Measurements from ENCODE around the gene KIF3B.
"Not testable (repeated sequence)": the region's sequence is repeated elsewhere in the genome, so short reads cannot be mapped to it uniquely, and the experiment has no call there.

KIF3B gene

GRCh38 chr20:32288225-32288849 is 10.9 kb downstream of the KIF3B start:
- H3K27ac ChIP-seq (replicated peaks) = no peak overlapping the region
- H3K4me3 ChIP-seq (replicated peaks; ENCODE audit: insufficient read depth, low read length) = no peak overlapping the region
- H3K27me3 ChIP-seq (ENCODE audit: insufficient read depth, poor library complexity, severe bottlenecking) = no peaks in the 10 kb centered on the region
- TF ChIP-seq CTCF (IDR thresholded peaks at IDR 0.05; ENCODE audit: insufficient read depth, low read length) (no peak), POLR2AphosphoS5 (IDR thresholded peaks at IDR 0.05; ENCODE audit: low read depth) (no peak), REST (IDR thresholded peaks at IDR 0.05; ENCODE audit: insufficient replicate concordance, low read depth) (no peak), SPI1 (IDR thresholded peaks at IDR 0.05; ENCODE audit: borderline replicate concordance, low read depth) (no peak), GABPA (IDR thresholded peaks at IDR 0.05; ENCODE audit: low read depth) (no peak)
- DNase-seq (ENCODE audit: low read depth in 1 of 2, low spot score in 1 of 2) = no peak

- not testable (repeated sequence) for H3K27ac ChIP-seq (replicated peaks)
These were observed 11.8 kb downstream of the KIF3B start for GRCh38 chr20:32289299-32289660.

GRCh38 chr20:32289661-32290431 is 12.4 kb downstream of the KIF3B start:
- H3K27me3 ChIP-seq (ENCODE audit: insufficient read depth, poor library complexity, severe bottlenecking) = no peaks in the 10 kb centered on the region
- DNase-seq (ENCODE audit: low read depth in 1 of 2, low spot score in 1 of 2) = no peak
- H3K4me3 ChIP-seq (replicated peaks; ENCODE audit: insufficient read depth, low read length) = no peak overlapping the region
- TF ChIP-seq REST (IDR thresholded peaks at IDR 0.05; ENCODE audit: insufficient replicate concordance, low read depth) (no peak), CTCF (IDR thresholded peaks at IDR 0.05; ENCODE audit: insufficient read depth, low read length) (no peak), GABPA (IDR thresholded peaks at IDR 0.05; ENCODE audit: low read depth) (no peak), POLR2AphosphoS5 (IDR thresholded peaks at IDR 0.05; ENCODE audit: low read depth) (no peak), SPI1 (IDR thresholded peaks at IDR 0.05; ENCODE audit: borderline replicate concordance, low read depth) (no peak)
- no peak overlapping the region for H3K27ac ChIP-seq (replicated peaks)

More at GRCh38 chr20:32289299-32289660, 11.8 kb downstream of the KIF3B start:
- not testable (repeated sequence) for DNase-seq (ENCODE audit: low read depth in 1 of 2, low spot score in 1 of 2); H3K27me3 ChIP-seq (ENCODE audit: insufficient read depth, poor library complexity, severe bottlenecking); H3K4me3 ChIP-seq (replicated peaks; ENCODE audit: insufficient read depth, low read length)

GRCh38 chr20:32291166-32291565 is 13.7 kb downstream of the KIF3B start:
- Histone ChIP-seq H3K27ac (replicated peaks) (no peak overlapping the region), H3K4me3 (replicated peaks; ENCODE audit: insufficient read depth, low read length) (no peak overlapping the region), H3K27me3 (ENCODE audit: insufficient read depth, poor library complexity, severe bottlenecking) (no peaks in the 10 kb centered on the region)
- no peak for TF ChIP-seq POLR2AphosphoS5 (IDR thresholded peaks at IDR 0.05; ENCODE audit: low read depth)
- TF ChIP-seq CTCF (IDR thresholded peaks at IDR 0.05; ENCODE audit: insufficient read depth, low read length) = no peak
- no peak for TF ChIP-seq SPI1 (IDR thresholded peaks at IDR 0.05; ENCODE audit: borderline replicate concordance, low read depth)
- TF ChIP-seq GABPA (IDR thresholded peaks at IDR 0.05; ENCODE audit: low read depth) = no peak
- TF ChIP-seq REST (IDR thresholded peaks at IDR 0.05; ENCODE audit: insufficient replicate concordance, low read depth) = no peak
- DNase-seq (ENCODE audit: low read depth in 1 of 2, low spot score in 1 of 2) = no peak

Measured in HL-60 (cell line).